WTC11 (cell line): Measurements from ENCODE around the gene FAM13A. TPM values are rescaled to one million over a fixed set of nuclear protein-coding genes. Genes with fewer than 3 reads are reported as not detected.

ENCODE experiments used
- ATAC-seq: fragments of 200-7000 bp; cut with Tn5 transposase; 2 replicates; pipeline ENCODE4 v1.10.0; 2021; ENCODE audit warnings: mild to moderate bottlenecking, moderate library complexity
- CTCF ChIA-PET: fragments of 300-600 bp; sonication (Branson Sonifier 250); formaldehyde crosslinking; loops from one replicate; lab custom pipeline; 2021; ENCODE audit warnings: antibody characterized with exemption; lab: Charles Lee
- POLR2A ChIA-PET: fragments of 350-600 bp; sonication (Branson Sonifier 250); formaldehyde crosslinking; loops from one replicate; lab custom pipeline; 2021; ENCODE audit warnings: antibody characterized with exemption; lab: Charles Lee
- DNase-seq: peaks from one replicate; pipeline ENCODE4 v3.0.0; 2021; ENCODE audit warnings: low spot score
- H3K27ac Mint-ChIP-seq: 2 replicates; pipeline ENCODE4 v1.8.0; 2021; ENCODE audit warnings: mixed read lengths
- H3K27me3 Mint-ChIP-seq: 2 replicates; pipeline ENCODE4 v1.8.0; 2021; ENCODE audit warnings: low read depth, mild to moderate bottlenecking, moderate library complexity, mixed read lengths
- H3K36me3 Mint-ChIP-seq: 2 replicates; pipeline ENCODE4 v1.8.0; 2021; ENCODE audit warnings: mixed read lengths
- H3K4me1 Mint-ChIP-seq: 2 replicates; pipeline ENCODE4 v1.8.0; 2022; ENCODE audit warnings: mixed read lengths
- H3K4me3 Mint-ChIP-seq: 2 replicates; pipeline ENCODE4 v1.8.0; 2021; ENCODE audit warnings: mild to moderate bottlenecking, moderate library complexity, mixed read lengths
- H3K9me3 Mint-ChIP-seq: 2 replicates; pipeline ENCODE4 v1.8.0; 2021; ENCODE audit warnings: mixed read lengths
- ATF1 ChIP-seq: sonication (generic); formaldehyde crosslinking; IDR thresholded peaks from 2 replicates; pipeline ENCODE4 v1.8.1; 2023; ENCODE audit warnings: mild to moderate bottlenecking, moderate library complexity, missing genetic modification reagents
- ATF2 ChIP-seq: sonication (generic); formaldehyde crosslinking; IDR thresholded peaks from 2 replicates; pipeline ENCODE4 v1.8.1; 2022; ENCODE audit warnings: low read depth, missing genetic modification reagents, borderline replicate concordance
- CREB1 ChIP-seq: sonication (generic); formaldehyde crosslinking; IDR thresholded peaks from 2 replicates; pipeline ENCODE4 v1.8.0; 2023; ENCODE audit warnings: mild to moderate bottlenecking, missing genetic modification reagents
- ELF4 ChIP-seq: sonication (generic); formaldehyde crosslinking; IDR thresholded peaks from 2 replicates; pipeline ENCODE4 v1.8.1; 2022; ENCODE audit warnings: low read depth, mild to moderate bottlenecking, moderate library complexity, missing genetic modification reagents
- EMX1 ChIP-seq: fragments of 250-450 bp; sonication (Bioruptor Pico); IDR thresholded peaks from 2 replicates; pipeline ENCODE4 v1.8.0; 2021; ENCODE audit warnings: mild to moderate bottlenecking
- FOXK1 ChIP-seq: sonication (generic); formaldehyde crosslinking; IDR thresholded peaks from 2 replicates; pipeline ENCODE4 v1.8.0; 2022; ENCODE audit warnings: mild to moderate bottlenecking, moderate library complexity, missing genetic modification reagents
- MLX ChIP-seq: sonication (generic); formaldehyde crosslinking; IDR thresholded peaks from 2 replicates; pipeline ENCODE4 v1.8.1; 2023; ENCODE audit warnings: mild to moderate bottlenecking, missing genetic modification reagents, moderate library complexity
- NR2C2 ChIP-seq: sonication (generic); formaldehyde crosslinking; IDR thresholded peaks from 2 replicates; pipeline ENCODE4 v1.8.0; 2022; ENCODE audit warnings: mild to moderate bottlenecking, missing genetic modification reagents
- NR3C1 ChIP-seq: sonication (generic); formaldehyde crosslinking; conservative IDR thresholded peaks from 2 replicates; pipeline ENCODE4 v1.8.1; 2023; ENCODE audit warnings: low read depth, mild to moderate bottlenecking, missing genetic modification reagents
- PRRX2 ChIP-seq: fragments of 250-450 bp; sonication (Bioruptor Pico); IDR thresholded peaks from 2 replicates; pipeline ENCODE4 v1.8.0; 2021; ENCODE audit warnings: mild to moderate bottlenecking
- RELA ChIP-seq: sonication (generic); formaldehyde crosslinking; IDR thresholded peaks from 2 replicates; pipeline ENCODE4 v1.8.1; 2022; ENCODE audit warnings: missing genetic modification reagents, mild to moderate bottlenecking, borderline replicate concordance
- TCF7 ChIP-seq: sonication (generic); formaldehyde crosslinking; IDR thresholded peaks from 2 replicates; pipeline ENCODE4 v1.8.0; 2022; ENCODE audit warnings: mild to moderate bottlenecking, low read depth, missing genetic modification reagents, moderate library complexity
- ZBTB21 ChIP-seq: sonication (generic); formaldehyde crosslinking; IDR thresholded peaks from 2 replicates; pipeline ENCODE4 v1.8.1; 2023; ENCODE audit warnings: mild to moderate bottlenecking, missing genetic modification reagents, borderline replicate concordance
- ZBTB43 ChIP-seq: sonication (generic); formaldehyde crosslinking; IDR thresholded peaks from 2 replicates; pipeline ENCODE4 v1.8.1; 2023; ENCODE audit warnings: mild to moderate bottlenecking, missing genetic modification reagents
- ZNF219 ChIP-seq: sonication (generic); formaldehyde crosslinking; IDR thresholded peaks from 2 replicates; pipeline ENCODE4 v1.8.0; 2023; ENCODE audit warnings: missing genetic modification reagents, mild to moderate bottlenecking, borderline replicate concordance
- ZNF232 ChIP-seq: sonication (generic); formaldehyde crosslinking; IDR thresholded peaks from 2 replicates; pipeline ENCODE4 v1.8.0; 2022; ENCODE audit warnings: mild to moderate bottlenecking, missing genetic modification reagents
- ZNF396 ChIP-seq: fragments of 250-450 bp; sonication (Bioruptor Pico); IDR thresholded peaks from 2 replicates; pipeline ENCODE4 v1.8.0; 2021; ENCODE audit warnings: mild to moderate bottlenecking, moderate library complexity, borderline replicate concordance
- ZNF423 ChIP-seq: fragments of 250-450 bp; sonication (Bioruptor Pico); IDR thresholded peaks from 2 replicates; pipeline ENCODE4 v2.1.2; 2022; ENCODE audit warnings: mild to moderate bottlenecking, moderate library complexity
- ZNF671 ChIP-seq: fragments of 250-450 bp; sonication (Bioruptor Pico); IDR thresholded peaks from 2 replicates; pipeline ENCODE4 v1.8.0; 2021; ENCODE audit warnings: mild to moderate bottlenecking
- total RNA-seq: library from RNA; stranded (reverse); gene quantifications from 3 replicates; pipeline ENCODE4 v1.2.3, GENCODE V29; 2021
- TF ChIP-seq, protein P1 (sequence below): sonication (generic); formaldehyde crosslinking; IDR thresholded peaks from 2 replicates; pipeline ENCODE4 v1.8.1; 2023; ENCODE audit warnings: mild to moderate bottlenecking, missing genetic modification reagents, borderline replicate concordance
- TF ChIP-seq, protein P2 (sequence below): sonication (generic); formaldehyde crosslinking; IDR thresholded peaks from 2 replicates; pipeline ENCODE4 v1.8.0; 2023; ENCODE audit warnings: missing genetic modification reagents, mild to moderate bottlenecking, borderline replicate concordance
- TF ChIP-seq, protein P3 (sequence below): fragments of 250-450 bp; sonication (Bioruptor Pico); IDR thresholded peaks from 2 replicates; pipeline ENCODE4 v2.1.2; 2022; ENCODE audit warnings: mild to moderate bottlenecking, moderate library complexity
- TF ChIP-seq, protein P4 (sequence below): sonication (generic); formaldehyde crosslinking; IDR thresholded peaks from 2 replicates; pipeline ENCODE4 v1.8.1; 2022; ENCODE audit warnings: mild to moderate bottlenecking, missing genetic modification reagents, moderate library complexity, borderline replicate concordance

Gene FAM13A
- total RNA-seq, 1 experiment from 2014 or later = 14.6 TPM

DNA sequence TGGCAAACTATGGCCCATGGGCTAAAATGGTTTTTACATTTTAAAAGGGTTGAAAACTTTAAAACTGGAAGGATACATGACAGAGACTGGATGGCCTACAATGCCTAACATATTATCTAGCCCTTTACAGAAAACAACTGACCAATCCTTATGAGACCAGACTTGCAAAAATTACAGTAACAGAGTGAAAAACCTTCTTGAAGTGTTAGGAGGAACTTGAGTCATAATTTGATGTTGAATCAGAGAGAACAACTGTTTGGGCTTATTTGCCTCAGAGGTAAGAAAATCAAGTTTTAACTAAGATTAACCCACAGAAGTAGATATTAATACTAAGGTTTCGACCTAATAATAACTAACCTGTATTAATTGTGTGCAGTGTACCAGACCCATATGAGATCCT, 347.0 kb downstream of the FAM13A start (continued):
- TF ChIP-seq ELF4 (CRISPR knock-in tag) (no peak), ATF2 (CRISPR knock-in tag) (no peak), ZNF671 (no peak), MLX (CRISPR knock-in tag) (no peak), ATF1 (no peak), FOXK1 (CRISPR knock-in tag) (no peak), ZNF219 (CRISPR knock-in tag) (no peak)
- TF ChIP-seq, protein P1, sequence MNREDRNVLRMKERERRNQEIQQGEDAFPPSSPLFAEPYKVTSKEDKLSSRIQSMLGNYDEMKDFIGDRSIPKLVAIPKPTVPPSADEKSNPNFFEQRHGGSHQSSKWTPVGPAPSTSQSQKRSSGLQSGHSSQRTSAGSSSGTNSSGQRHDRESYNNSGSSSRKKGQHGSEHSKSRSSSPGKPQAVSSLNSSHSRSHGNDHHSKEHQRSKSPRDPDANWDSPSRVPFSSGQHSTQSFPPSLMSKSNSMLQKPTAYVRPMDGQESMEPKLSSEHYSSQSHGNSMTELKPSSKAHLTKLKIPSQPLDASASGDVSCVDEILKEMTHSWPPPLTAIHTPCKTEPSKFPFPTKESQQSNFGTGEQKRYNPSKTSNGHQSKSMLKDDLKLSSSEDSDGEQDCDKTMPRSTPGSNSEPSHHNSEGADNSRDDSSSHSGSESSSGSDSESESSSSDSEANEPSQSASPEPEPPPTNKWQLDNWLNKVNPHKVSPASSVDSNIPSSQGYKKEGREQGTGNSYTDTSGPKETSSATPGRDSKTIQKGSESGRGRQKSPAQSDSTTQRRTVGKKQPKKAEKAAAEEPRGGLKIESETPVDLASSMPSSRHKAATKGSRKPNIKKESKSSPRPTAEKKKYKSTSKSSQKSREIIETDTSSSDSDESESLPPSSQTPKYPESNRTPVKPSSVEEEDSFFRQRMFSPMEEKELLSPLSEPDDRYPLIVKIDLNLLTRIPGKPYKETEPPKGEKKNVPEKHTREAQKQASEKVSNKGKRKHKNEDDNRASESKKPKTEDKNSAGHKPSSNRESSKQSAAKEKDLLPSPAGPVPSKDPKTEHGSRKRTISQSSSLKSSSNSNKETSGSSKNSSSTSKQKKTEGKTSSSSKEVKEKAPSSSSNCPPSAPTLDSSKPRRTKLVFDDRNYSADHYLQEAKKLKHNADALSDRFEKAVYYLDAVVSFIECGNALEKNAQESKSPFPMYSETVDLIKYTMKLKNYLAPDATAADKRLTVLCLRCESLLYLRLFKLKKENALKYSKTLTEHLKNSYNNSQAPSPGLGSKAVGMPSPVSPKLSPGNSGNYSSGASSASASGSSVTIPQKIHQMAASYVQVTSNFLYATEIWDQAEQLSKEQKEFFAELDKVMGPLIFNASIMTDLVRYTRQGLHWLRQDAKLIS = no peak

DNA sequence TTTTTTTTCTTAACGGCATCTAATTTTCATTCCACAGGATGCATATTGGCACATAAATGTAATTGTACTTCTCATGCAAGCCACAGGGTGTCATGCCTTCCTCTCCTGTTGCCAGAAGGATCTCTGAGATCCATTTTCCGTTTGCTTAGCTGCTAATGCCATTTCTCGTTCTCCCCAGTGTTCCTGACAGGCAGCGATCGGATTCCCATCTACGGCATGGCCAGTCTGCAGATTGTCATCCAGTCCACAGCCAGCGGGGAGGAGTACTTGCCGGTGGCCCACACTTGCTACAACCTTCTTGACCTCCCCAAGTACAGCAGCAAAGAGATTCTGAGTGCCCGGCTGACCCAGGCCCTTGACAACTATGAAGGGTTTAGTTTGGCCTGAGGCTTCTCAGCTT, 350.4 kb downstream of the FAM13A start:
- peaks cover 4% of the 10 kb centered on the region for H3K9me3 Mint-ChIP-seq
- H3K27me3 Mint-ChIP-seq = no peaks in the 10 kb centered on the region
- no peaks in the 10 kb centered on the region for H3K36me3 Mint-ChIP-seq
- no peak overlapping the region for H3K4me3 Mint-ChIP-seq
- POLR2A ChIA-PET = no interaction called here
- CTCF ChIA-PET = interaction anchor here (0.5 to 1.6 kb wide), 13 partner anchors 19 to 316 kb away, joined by 3 to 7 read pairs (median 3); no protein-coding TSS in a partner anchor
- peak; percentile 88 for ATAC-seq
- no peak for DNase-seq
- H3K27ac Mint-ChIP-seq = no peak overlapping the region
- H3K4me1 Mint-ChIP-seq = peaks cover 2% of the 10 kb centered on the region; the same call in 1 of the 2 replicates
- TF ChIP-seq EMX1 (CRISPR knock-in tag) = no peak
- TF ChIP-seq, protein P2, sequence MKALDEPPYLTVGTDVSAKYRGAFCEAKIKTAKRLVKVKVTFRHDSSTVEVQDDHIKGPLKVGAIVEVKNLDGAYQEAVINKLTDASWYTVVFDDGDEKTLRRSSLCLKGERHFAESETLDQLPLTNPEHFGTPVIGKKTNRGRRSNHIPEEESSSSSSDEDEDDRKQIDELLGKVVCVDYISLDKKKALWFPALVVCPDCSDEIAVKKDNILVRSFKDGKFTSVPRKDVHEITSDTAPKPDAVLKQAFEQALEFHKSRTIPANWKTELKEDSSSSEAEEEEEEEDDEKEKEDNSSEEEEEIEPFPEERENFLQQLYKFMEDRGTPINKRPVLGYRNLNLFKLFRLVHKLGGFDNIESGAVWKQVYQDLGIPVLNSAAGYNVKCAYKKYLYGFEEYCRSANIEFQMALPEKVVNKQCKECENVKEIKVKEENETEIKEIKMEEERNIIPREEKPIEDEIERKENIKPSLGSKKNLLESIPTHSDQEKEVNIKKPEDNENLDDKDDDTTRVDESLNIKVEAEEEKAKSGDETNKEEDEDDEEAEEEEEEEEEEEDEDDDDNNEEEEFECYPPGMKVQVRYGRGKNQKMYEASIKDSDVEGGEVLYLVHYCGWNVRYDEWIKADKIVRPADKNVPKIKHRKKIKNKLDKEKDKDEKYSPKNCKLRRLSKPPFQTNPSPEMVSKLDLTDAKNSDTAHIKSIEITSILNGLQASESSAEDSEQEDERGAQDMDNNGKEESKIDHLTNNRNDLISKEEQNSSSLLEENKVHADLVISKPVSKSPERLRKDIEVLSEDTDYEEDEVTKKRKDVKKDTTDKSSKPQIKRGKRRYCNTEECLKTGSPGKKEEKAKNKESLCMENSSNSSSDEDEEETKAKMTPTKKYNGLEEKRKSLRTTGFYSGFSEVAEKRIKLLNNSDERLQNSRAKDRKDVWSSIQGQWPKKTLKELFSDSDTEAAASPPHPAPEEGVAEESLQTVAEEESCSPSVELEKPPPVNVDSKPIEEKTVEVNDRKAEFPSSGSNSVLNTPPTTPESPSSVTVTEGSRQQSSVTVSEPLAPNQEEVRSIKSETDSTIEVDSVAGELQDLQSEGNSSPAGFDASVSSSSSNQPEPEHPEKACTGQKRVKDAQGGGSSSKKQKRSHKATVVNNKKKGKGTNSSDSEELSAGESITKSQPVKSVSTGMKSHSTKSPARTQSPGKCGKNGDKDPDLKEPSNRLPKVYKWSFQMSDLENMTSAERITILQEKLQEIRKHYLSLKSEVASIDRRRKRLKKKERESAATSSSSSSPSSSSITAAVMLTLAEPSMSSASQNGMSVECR (CRISPR knock-in tag) = no peak
- no peak for TF ChIP-seq ZBTB43 (CRISPR knock-in tag)
- TF ChIP-seq, protein P3, sequence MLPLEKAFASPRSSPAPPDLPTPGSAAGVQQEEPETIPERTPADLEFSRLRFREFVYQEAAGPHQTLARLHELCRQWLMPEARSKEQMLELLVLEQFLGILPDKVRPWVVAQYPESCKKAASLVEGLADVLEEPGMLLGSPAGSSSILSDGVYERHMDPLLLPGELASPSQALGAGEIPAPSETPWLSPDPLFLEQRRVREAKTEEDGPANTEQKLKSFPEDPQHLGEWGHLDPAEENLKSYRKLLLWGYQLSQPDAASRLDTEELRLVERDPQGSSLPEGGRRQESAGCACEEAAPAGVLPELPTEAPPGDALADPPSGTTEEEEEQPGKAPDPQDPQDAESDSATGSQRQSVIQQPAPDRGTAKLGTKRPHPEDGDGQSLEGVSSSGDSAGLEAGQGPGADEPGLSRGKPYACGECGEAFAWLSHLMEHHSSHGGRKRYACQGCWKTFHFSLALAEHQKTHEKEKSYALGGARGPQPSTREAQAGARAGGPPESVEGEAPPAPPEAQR (CRISPR knock-in tag) = no peak
- TF ChIP-seq TCF7 (CRISPR knock-in tag) = no peak
- no peak for TF ChIP-seq ZNF232 (CRISPR knock-in tag)
- TF ChIP-seq, protein P4, sequence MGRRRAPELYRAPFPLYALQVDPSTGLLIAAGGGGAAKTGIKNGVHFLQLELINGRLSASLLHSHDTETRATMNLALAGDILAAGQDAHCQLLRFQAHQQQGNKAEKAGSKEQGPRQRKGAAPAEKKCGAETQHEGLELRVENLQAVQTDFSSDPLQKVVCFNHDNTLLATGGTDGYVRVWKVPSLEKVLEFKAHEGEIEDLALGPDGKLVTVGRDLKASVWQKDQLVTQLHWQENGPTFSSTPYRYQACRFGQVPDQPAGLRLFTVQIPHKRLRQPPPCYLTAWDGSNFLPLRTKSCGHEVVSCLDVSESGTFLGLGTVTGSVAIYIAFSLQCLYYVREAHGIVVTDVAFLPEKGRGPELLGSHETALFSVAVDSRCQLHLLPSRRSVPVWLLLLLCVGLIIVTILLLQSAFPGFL = no peak
- no peak for TF ChIP-seq NR2C2
- TF ChIP-seq ZBTB21 (CRISPR knock-in tag) = no peak
- no peak for TF ChIP-seq ELF4 (CRISPR knock-in tag)
- no peak for TF ChIP-seq ZNF423
- TF ChIP-seq NR3C1 (CRISPR knock-in tag) = no peak
- TF ChIP-seq PRRX2 = no peak
- TF ChIP-seq RELA (CRISPR knock-in tag) = no peak
- TF ChIP-seq ZNF396 = no peak
- TF ChIP-seq CREB1 (CRISPR knock-in tag) = no peak
